ENCODE results near the gene ACTR3. TPM values are rescaled to one million over a fixed set of nuclear protein-coding genes. Genes with fewer than 3 reads are reported as not detected.

ACTR3 gene
- polyA plus RNA-seq, 1 donor from 2014 or later: 255 TPM

- no peaks in the 10 kb centered on the region for H3F3A ChIP-seq (ENCODE audit: insufficient read depth, low read length, poor library complexity, severe bottlenecking)
- H3K9me3 ChIP-seq (ENCODE audit: low read length): no peaks in the 10 kb centered on the region
- no peak overlapping the region for H3K4me2 ChIP-seq (ENCODE audit: low read length)
- TF ChIP-seq MXI1 (conservative IDR thresholded peaks at IDR 0.05; ENCODE audit: poor library complexity, severe bottlenecking): no peak
- TF ChIP-seq, protein P1, sequence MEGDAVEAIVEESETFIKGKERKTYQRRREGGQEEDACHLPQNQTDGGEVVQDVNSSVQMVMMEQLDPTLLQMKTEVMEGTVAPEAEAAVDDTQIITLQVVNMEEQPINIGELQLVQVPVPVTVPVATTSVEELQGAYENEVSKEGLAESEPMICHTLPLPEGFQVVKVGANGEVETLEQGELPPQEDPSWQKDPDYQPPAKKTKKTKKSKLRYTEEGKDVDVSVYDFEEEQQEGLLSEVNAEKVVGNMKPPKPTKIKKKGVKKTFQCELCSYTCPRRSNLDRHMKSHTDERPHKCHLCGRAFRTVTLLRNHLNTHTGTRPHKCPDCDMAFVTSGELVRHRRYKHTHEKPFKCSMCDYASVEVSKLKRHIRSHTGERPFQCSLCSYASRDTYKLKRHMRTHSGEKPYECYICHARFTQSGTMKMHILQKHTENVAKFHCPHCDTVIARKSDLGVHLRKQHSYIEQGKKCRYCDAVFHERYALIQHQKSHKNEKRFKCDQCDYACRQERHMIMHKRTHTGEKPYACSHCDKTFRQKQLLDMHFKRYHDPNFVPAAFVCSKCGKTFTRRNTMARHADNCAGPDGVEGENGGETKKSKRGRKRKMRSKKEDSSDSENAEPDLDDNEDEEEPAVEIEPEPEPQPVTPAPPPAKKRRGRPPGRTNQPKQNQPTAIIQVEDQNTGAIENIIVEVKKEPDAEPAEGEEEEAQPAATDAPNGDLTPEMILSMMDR (IDR thresholded peaks at IDR 0.05; ENCODE audit: poor library complexity, severe bottlenecking): no peak
- TF ChIP-seq TAF1 (IDR thresholded peaks at IDR 0.05; ENCODE audit: low read depth): no peak
- TF ChIP-seq SMC3 (conservative IDR thresholded peaks at IDR 0.05; ENCODE audit: poor library complexity): no peak
- no peak for TF ChIP-seq EZH2 (IDR thresholded peaks at IDR 0.05; ENCODE audit: borderline replicate concordance, insufficient read depth, low read length, poor library complexity, severe bottlenecking)
- TF ChIP-seq POLR2AphosphoS5 (IDR thresholded peaks at IDR 0.05): no peak
- no peak for TF ChIP-seq RAD21 (conservative IDR thresholded peaks at IDR 0.05)
- TF ChIP-seq, protein P2, sequence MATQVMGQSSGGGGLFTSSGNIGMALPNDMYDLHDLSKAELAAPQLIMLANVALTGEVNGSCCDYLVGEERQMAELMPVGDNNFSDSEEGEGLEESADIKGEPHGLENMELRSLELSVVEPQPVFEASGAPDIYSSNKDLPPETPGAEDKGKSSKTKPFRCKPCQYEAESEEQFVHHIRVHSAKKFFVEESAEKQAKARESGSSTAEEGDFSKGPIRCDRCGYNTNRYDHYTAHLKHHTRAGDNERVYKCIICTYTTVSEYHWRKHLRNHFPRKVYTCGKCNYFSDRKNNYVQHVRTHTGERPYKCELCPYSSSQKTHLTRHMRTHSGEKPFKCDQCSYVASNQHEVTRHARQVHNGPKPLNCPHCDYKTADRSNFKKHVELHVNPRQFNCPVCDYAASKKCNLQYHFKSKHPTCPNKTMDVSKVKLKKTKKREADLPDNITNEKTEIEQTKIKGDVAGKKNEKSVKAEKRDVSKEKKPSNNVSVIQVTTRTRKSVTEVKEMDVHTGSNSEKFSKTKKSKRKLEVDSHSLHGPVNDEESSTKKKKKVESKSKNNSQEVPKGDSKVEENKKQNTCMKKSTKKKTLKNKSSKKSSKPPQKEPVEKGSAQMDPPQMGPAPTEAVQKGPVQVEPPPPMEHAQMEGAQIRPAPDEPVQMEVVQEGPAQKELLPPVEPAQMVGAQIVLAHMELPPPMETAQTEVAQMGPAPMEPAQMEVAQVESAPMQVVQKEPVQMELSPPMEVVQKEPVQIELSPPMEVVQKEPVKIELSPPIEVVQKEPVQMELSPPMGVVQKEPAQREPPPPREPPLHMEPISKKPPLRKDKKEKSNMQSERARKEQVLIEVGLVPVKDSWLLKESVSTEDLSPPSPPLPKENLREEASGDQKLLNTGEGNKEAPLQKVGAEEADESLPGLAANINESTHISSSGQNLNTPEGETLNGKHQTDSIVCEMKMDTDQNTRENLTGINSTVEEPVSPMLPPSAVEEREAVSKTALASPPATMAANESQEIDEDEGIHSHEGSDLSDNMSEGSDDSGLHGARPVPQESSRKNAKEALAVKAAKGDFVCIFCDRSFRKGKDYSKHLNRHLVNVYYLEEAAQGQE (IDR thresholded peaks at IDR 0.05; ENCODE audit: borderline replicate concordance): no peak
- TF ChIP-seq EP300 (conservative IDR thresholded peaks at IDR 0.05; ENCODE audit: poor library complexity, severe bottlenecking): no peak
- no peaks in the 10 kb centered on the region for H3K36me3 ChIP-seq (ENCODE audit: insufficient read depth, low read length)
- no peak overlapping the region for H2AFZ ChIP-seq (ENCODE audit: low read depth, low read length)
- H4K20me1 ChIP-seq (ENCODE audit: insufficient read depth): peaks cover 10% of the 10 kb centered on the region
- no peak overlapping the region for H3K27ac ChIP-seq (ENCODE audit: low read length)
- no peaks in the 10 kb centered on the region for H3K27me3 ChIP-seq (ENCODE audit: insufficient read depth, low read depth, low read length)
- H3K79me2 ChIP-seq (replicated peaks; ENCODE audit: insufficient read depth, low read length): peaks cover 91% of the 10 kb centered on the region
- H3K9me2 ChIP-seq (ENCODE audit: insufficient read depth, low read length): no peaks in the 10 kb centered on the region
- H3K4me3 ChIP-seq (ENCODE audit: low read length): no peak overlapping the region
- no peak overlapping the region for H3K9ac ChIP-seq (ENCODE audit: low read length)
These were observed 16.0 kb downstream of the ACTR3 start for GRCh38 chr2:113905886-113906285.

- H4K20me1 ChIP-seq (ENCODE audit: insufficient read depth): peaks cover 9% of the 10 kb centered on the region
- H3F3A ChIP-seq (ENCODE audit: insufficient read depth, low read length, poor library complexity, severe bottlenecking): no peaks in the 10 kb centered on the region
- H3K4me2 ChIP-seq (ENCODE audit: low read length): no peak overlapping the region
- peaks cover 91% of the 10 kb centered on the region for H3K79me2 ChIP-seq (replicated peaks; ENCODE audit: insufficient read depth, low read length)
- H3K9me2 ChIP-seq (ENCODE audit: insufficient read depth, low read length): no peaks in the 10 kb centered on the region
- H3K27ac ChIP-seq (ENCODE audit: low read length): no peak overlapping the region
- no peaks in the 10 kb centered on the region for H3K27me3 ChIP-seq (ENCODE audit: insufficient read depth, low read depth, low read length)
- TF ChIP-seq TAF1 (IDR thresholded peaks at IDR 0.05; ENCODE audit: low read depth): no peak
- no peak for TF ChIP-seq RAD21 (conservative IDR thresholded peaks at IDR 0.05)
- TF ChIP-seq, protein P2 (IDR thresholded peaks at IDR 0.05; ENCODE audit: borderline replicate concordance): no peak
- TF ChIP-seq EZH2 (IDR thresholded peaks at IDR 0.05; ENCODE audit: borderline replicate concordance, insufficient read depth, low read length, poor library complexity, severe bottlenecking): no peak
- TF ChIP-seq, protein P1 (IDR thresholded peaks at IDR 0.05; ENCODE audit: poor library complexity, severe bottlenecking): no peak
- TF ChIP-seq POLR2AphosphoS5 (IDR thresholded peaks at IDR 0.05): no peak
- no peak for TF ChIP-seq EP300 (conservative IDR thresholded peaks at IDR 0.05; ENCODE audit: poor library complexity, severe bottlenecking)
- TF ChIP-seq SMC3 (conservative IDR thresholded peaks at IDR 0.05; ENCODE audit: poor library complexity): no peak
- no peak for TF ChIP-seq MXI1 (conservative IDR thresholded peaks at IDR 0.05; ENCODE audit: poor library complexity, severe bottlenecking)
- H3K4me3 ChIP-seq (ENCODE audit: low read length): no peak overlapping the region
- no peak overlapping the region for H2AFZ ChIP-seq (ENCODE audit: low read depth, low read length)
- H3K36me3 ChIP-seq (ENCODE audit: insufficient read depth, low read length): no peaks in the 10 kb centered on the region
- H3K9me3 ChIP-seq (ENCODE audit: low read length): no peaks in the 10 kb centered on the region
- H3K9ac ChIP-seq (ENCODE audit: low read length): no peak overlapping the region
These were observed 16.8 kb downstream of the ACTR3 start for GRCh38 chr2:113906647-113907046.

Data from neural cell (in vitro differentiated cells).